ENCODE data around the gene NFIC.
"Not testable (repeated sequence)": the region's sequence is repeated elsewhere in the genome, so short reads cannot be mapped to it uniquely, and the experiment has no call there.

Gene NFIC

GRCh38 chr19:3496392-3497273, 130.2 kb downstream of the NFIC start:
- no peak for DNase-seq

GRCh38 chr19:3497757-3498520, 131.6 kb downstream of the NFIC start:
- no peak for DNase-seq

- no peak for DNase-seq
Measured at GRCh38 chr19:3499738-3500428, 133.5 kb downstream of the NFIC start.

GRCh38 chr19:3500429-3501101, 134.2 kb downstream of the NFIC start, which contains the start of gene DOHH:
Gene DOHH (minus strand): TSS chr19:3500674. CDS start chr19:3496814, 3,860 bp downstream.
- DNase-seq = peak; percentile 92 to 94

GRCh38 chr19:3501780-3502179, 135.4 kb downstream of the NFIC start:
- DNase-seq = no peak

DNA sequence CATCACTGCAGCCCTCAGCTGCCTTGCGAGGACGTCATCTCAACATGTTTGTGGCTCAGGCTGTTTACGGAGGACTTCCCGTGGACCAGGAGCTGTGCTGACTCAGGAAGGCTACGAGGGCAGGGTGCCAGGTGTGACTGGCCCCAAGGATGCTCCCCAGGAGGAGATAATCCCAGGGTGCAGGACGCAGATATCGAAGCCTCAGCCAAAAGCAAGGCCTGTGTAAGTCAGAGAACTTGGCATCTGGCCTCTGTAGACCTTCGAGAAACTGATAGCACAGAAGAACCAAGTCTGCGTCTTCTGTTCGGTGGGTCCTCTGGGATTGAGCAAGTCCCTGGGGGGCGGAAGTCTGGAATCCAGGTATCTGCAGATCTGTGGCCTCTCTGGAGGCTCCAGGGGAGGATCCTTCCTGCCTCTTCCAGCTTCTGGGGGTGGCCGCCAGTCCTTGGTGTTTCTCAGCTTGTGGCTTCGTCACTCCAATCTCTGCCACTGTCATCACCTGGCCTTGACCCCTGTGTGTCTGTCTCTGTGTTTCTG, 136.7 kb downstream of the NFIC start:
- no peak for DNase-seq

GRCh38 chr19:3504735-3505134, 138.4 kb downstream of the NFIC start:
- DNase-seq = no peak

- DNase-seq = peak; percentile 99 to 100
Measured at GRCh38 chr19:3505598-3506383, 139.4 kb downstream of the NFIC start, which contains the start of gene FZR1. Gene FZR1 (plus strand): TSS chr19:3506311. CDS start chr19:3522990, 16,679 bp downstream.

DNA sequence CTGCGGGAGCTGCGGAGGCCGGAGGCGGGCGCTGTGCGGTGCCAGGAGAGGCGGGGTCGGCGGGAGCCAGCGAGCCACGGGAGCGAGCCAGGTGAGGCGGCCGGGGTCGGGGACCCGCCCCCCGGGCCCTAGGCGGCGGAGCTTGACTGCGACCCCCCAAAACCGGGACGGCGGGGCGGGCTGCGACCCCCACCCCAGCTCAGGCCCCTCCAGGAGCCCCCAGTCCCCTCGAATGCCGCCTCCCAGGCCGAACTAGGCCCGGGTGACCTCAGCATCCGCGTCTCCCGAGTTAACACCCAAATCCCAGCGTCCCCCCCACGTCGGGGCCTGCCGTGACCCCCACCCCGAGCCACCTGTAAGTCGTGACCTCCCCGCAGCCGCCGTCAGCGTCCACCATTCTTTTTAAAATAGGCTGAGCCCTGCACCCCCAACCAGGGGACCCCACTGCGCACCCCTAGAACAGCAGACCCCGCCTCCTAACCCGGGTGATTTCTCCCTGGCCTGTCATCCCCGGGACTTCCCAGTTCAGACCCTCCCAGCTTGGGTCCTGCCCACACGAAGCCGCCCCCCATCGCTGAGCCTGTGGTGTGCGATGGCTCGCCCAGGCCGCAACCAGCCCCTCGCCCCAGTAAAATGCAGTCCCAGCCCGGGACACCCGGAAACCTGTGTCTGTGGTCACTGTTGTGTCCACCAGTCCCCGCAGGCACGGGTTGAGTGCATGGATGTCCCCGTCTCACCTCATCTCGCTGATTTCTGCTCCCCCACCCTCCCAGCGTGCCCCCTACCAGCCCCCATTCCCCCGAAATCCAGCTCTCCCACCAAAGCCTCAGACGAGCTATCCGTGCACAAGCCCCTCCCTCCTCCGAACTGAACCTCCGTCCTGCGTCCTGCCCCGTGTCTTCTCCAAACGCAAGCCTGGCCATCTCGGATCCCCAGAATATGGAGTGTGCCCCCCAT, 140.3 kb downstream of the NFIC start:
- peak in 1 of 2 donors; percentile 24 for DNase-seq

GRCh38 chr19:3507371-3508120, 141.2 kb downstream of the NFIC start:
- peak in 1 of 2 donors; percentile 22 for DNase-seq

- DNase-seq = not testable (repeated sequence)
Measured at GRCh38 chr19:3508121-3508661, 141.8 kb downstream of the NFIC start.

DNA sequence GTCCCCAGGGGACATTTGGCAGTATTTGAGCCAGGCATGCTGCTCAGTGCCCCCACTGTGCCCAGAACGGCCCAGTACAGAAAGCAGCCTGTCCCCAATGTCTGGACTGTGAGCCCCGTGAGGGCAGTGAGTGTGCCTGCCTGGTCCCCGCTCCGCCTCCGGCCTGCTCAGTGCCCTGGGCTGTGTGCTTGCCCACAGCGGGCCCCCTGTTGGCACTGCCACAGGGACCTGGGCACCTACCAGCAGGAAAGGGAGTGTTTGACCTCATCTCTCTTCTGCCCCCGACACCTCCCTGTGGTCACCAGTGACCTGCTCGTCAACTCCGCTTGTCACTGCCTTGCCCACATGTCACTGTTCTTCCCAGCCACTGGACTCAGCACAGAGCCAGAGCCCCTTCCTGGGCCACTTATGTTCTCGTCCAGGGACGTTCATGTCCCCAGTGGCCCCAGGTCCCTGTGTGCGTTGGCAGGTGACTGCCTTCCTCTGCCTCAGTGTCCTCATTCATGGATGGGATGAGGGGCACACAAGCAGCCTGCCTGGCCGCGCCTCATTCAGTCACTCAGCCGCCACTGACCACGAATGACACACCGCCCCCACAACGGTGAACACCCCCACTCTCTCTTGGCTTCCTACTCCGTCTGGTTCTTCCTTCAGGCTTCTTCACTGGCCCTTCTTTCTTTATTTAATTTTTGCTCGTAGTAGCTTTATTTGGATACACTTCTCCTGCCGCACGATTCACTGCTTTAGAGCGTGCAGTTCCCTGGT, 142.6 kb downstream of the NFIC start:
- DNase-seq = no peak

DNA sequence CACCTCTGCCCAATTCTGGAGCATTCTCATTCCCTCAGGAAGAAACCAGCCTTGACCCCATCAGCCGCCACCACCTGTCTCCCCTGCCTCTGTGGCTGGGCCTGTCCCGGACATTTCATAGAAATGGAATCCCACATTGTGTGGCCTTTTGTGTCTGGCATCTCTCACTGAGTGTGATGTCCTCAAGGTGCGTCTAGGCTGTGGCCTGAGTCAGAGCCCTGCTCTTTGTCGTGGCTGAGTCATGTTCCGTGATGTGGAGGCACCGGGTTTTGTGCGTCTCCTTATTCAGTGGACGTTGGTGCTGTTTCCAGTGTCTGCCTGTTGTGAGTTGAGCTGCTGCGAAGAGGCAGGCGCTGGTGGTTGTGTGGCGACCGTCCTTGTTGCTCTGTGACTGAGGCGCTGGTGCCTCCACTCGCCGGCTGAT, 143.2 kb downstream of the NFIC start:
- peak in 1 of 2 donors; percentile 24 for DNase-seq

DNA sequence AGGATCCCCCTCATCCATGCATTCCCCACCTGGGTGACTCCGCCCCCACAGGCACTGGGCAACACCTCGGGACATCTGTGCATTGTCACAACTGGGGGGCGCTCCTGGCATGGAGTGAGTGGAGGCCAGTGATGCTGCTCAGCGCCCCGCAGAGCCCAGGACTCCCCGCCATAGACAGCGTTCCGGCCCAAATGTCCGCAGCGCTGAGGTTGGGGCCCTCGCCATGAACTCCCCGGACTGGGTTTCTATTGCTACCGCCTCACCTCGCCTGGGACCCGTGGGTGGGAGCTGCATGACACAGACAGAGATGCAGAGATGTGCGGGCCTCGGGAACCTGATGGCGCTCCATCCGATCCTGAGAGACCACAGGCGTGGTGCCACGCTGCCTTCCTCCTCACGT, 144.3 kb downstream of the NFIC start:
- DNase-seq = no peak

DNA sequence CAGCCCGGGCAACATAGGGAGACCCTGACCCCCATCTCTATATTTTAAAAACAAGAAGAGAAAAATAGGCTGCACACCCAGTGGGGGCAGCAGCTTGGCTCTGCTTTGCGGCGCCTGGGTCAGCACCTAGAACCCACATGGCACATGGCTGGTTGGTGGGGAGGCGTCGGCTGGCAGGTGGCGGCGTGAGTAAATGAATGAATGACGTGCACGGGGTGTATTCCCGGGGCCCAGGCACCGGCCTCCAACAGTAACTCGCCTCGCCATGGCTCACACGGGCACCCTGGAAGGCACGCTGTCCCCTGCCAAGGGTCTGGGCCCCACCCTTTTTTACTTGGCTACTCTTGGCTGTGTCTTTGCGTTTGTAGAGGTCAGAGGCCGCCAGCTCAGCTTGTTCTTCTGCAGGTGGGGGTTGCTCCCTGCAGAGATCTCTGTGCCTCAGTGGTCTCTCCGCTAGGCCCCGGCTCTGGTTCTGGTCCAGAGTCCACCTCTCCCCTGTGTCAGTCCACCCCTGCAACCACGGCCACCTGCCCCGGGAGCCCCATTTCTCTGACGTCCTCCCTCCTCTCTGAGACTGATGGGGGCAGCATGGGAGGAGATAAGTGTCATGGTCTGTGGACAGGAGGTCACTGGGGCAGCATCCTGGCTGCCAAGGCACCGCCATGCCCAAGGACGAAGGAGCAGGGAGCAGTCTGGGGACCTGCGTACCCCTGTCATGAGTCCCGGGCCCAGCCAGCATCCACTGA, 145.3 kb downstream of the NFIC start:
- DNase-seq = no peak

DNA sequence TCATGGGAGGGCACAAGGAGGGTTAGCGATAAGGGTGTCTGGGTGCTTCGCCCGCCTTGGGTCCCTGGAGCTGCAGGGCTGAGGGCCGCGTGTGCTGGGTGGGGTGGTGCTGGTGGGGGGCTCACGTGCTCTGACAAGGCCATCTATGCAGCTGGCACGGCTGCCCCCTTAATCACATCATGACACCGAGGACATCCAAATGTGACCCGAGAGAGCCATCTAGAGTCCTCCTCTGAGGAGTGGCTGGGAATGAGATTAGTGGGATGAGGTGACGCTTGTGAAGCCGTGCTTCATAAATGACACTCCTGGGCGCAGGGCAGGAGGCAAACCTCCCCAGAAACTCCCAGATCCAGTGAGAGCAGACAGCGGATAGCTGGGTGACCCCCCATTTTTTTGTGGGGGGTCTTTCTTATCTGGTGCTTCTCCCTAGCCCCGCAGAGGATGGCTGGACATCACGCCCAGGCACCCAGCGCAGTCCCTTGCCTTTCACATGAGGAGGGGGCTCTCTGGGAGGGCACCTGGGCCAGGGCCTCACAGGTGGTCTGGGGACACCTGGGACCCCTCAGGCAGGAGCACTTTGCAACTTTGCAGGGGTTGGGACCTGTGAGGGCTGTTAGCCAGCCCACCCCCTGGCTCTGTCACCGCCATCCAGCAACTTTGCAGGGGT, 146.3 kb downstream of the NFIC start:
- DNase-seq = no peak
